TTC549 (cell line): ENCODE results near the gene GALK1.

ENCODE experiments used
- FAIRE-seq: peaks from 2 replicates; lab custom pipeline; 2012; peaks lifted over from hg19 to GRCh38; lab: Jason Lieb, UNC

GALK1 gene

GRCh38 chr17:75749545-75750389, 15.2 kb downstream of the GALK1 start:
- no peak for FAIRE-seq

- FAIRE-seq: no peak
Observed at GRCh38 chr17:75748706-75749105, 16.3 kb downstream of the GALK1 start.

- FAIRE-seq: no peak
Observed at GRCh38 chr17:75743625-75744206, 21.3 kb downstream of the GALK1 start.

GRCh38 chr17:75742337-75742736, 22.7 kb downstream of the GALK1 start:
- FAIRE-seq: no peak

- FAIRE-seq: no peak
Observed at GRCh38 chr17:75740631-75741077, 24.3 kb downstream of the GALK1 start.

- no peak for FAIRE-seq
Observed at GRCh38 chr17:75740215-75740614, 24.8 kb downstream of the GALK1 start.

GRCh38 chr17:75739801-75740200, 25.2 kb downstream of the GALK1 start:
- no peak for FAIRE-seq

GRCh38 chr17:75739174-75739573, 25.8 kb downstream of the GALK1 start:
- FAIRE-seq: no peak

GRCh38 chr17:75738218-75738802, 26.7 kb downstream of the GALK1 start:
- no peak for FAIRE-seq

- no peak for FAIRE-seq
Observed at GRCh38 chr17:75737133-75737962, 27.6 kb downstream of the GALK1 start.

- no peak for FAIRE-seq
Observed at GRCh38 chr17:75736173-75736835, 28.7 kb downstream of the GALK1 start.

- FAIRE-seq: no peak
Observed at GRCh38 chr17:75734674-75735294, 30.2 kb downstream of the GALK1 start.

- FAIRE-seq: no peak
Observed at GRCh38 chr17:75733471-75733870, 31.5 kb downstream of the GALK1 start.

GRCh38 chr17:75731716-75732498, 33.1 kb downstream of the GALK1 start:
- FAIRE-seq: no peak

- no peak for FAIRE-seq
Observed at GRCh38 chr17:75731086-75731715, 33.8 kb downstream of the GALK1 start.

- FAIRE-seq: no peak
Observed at GRCh38 chr17:75730065-75730464, 34.9 kb downstream of the GALK1 start.

GRCh38 chr17:75729351-75729750, 35.6 kb downstream of the GALK1 start:
- FAIRE-seq: no peak

- no peak for FAIRE-seq
Observed at GRCh38 chr17:75727391-75727790, 37.6 kb downstream of the GALK1 start.

GRCh38 chr17:75725504-75725903, 39.5 kb downstream of the GALK1 start:
- FAIRE-seq: no peak
